H1 (cell line): ENCODE data around the gene CNIH3. TPM values are rescaled to one million over a fixed set of nuclear protein-coding genes. Genes with fewer than 3 reads are reported as not detected.

ENCODE experiments used
- CTCF ChIA-PET: fragments of 300-600 bp; sonication (Branson Sonifier 250); formaldehyde crosslinking; loops from one replicate; lab custom pipeline; 2021; ENCODE audit not compliant: partially characterized antibody; lab: Charles Lee
- POLR2A ChIA-PET: fragments of 300-600 bp; sonication (Branson Sonifier 250); formaldehyde crosslinking; loops from one replicate; lab custom pipeline; 2021; ENCODE audit warnings: inconsistent platforms; ENCODE audit not compliant: partially characterized antibody; lab: Charles Lee
- DNase-seq, 2 experiments: peaks; one replicate each; pipeline versions ENCODE4 v3.0.0 to v3.0.0-alpha.2; 2010 to 2022; ENCODE audit warnings: low spot score in 2 of 2, low read depth in 1 of 2, mixed read lengths in 1 of 2
- FAIRE-seq: peaks from 2 replicates; lab custom pipeline; 2011; peaks lifted over from hg19 to GRCh38; lab: Jason Lieb, UNC
- H2AFZ ChIP-seq: 2 replicates; pipeline ENCODE4 v1.8.1; 2012; ENCODE audit warnings: low read length, inconsistent platforms
- H2AK5ac ChIP-seq: 2 replicates; pipeline ENCODE4 v1.6.1; 2013; ENCODE audit warnings: low read depth, low read length
- H2BK120ac ChIP-seq: replicated peaks from 2 replicates; pipeline ENCODE3; 2013; ENCODE audit warnings: low read depth, low read length, inconsistent platforms
- H2BK12ac ChIP-seq: 2 replicates; pipeline ENCODE4 v1.6.1; 2013; ENCODE audit warnings: low read depth, low read length
- H2BK15ac ChIP-seq: 2 replicates; pipeline ENCODE4 v1.6.1; 2013; ENCODE audit warnings: low read length
- H2BK20ac ChIP-seq: 2 replicates; pipeline ENCODE4 v1.6.1; 2013; ENCODE audit warnings: low read length
- H2BK5ac ChIP-seq: 2 replicates; pipeline ENCODE4 v1.6.1; 2013; ENCODE audit warnings: low read depth, low read length
- H3K14ac ChIP-seq: 2 replicates; pipeline ENCODE4 v1.6.1; 2013; ENCODE audit warnings: inconsistent platforms; ENCODE audit not compliant: insufficient read length
- H3K18ac ChIP-seq: 2 replicates; pipeline ENCODE4 v1.6.1; 2013; ENCODE audit warnings: low read length; ENCODE audit errors: extremely low read depth
- H3K23ac ChIP-seq: 2 replicates; pipeline ENCODE4 v1.6.1; 2013; ENCODE audit warnings: inconsistent platforms; ENCODE audit not compliant: insufficient read length
- H3K23me2 ChIP-seq: 2 replicates; pipeline ENCODE4 v1.6.1; 2013; ENCODE audit warnings: low read depth, low read length
- H3K27ac ChIP-seq: 2 replicates; pipeline ENCODE4 v1.6.1; 2011; ENCODE audit warnings: low read depth, low read length, inconsistent platforms
- H3K27me3 ChIP-seq, 4 experiments: replicated peaks in 1 of 4; 1 replicate in 1 of 4; 2 replicates in 3 of 4; pipeline versions ENCODE4 v1.6.1 to v1.8.1; 2011 to 2013; ENCODE audit warnings: low read length in 3 of 4, mild to moderate bottlenecking in 3 of 4, inconsistent platforms in 2 of 4, mixed read lengths in 2 of 4, moderate library complexity in 1 of 4; ENCODE audit not compliant: control insufficient read depth in 3 of 4, insufficient read depth in 3 of 4; ENCODE audit errors: extremely low read depth in 1 of 4
- H3K36me3 ChIP-seq, 4 experiments: 2 replicates each; pipeline versions ENCODE4 v1.6.1 to v1.8.1; 2011 to 2013; ENCODE audit warnings: mild to moderate bottlenecking in 4 of 4, low read length in 3 of 4, moderate library complexity in 2 of 4, control low read depth in 1 of 4, inconsistent platforms in 1 of 4; ENCODE audit not compliant: insufficient read depth in 4 of 4, control insufficient read depth in 2 of 4
- H3K4ac ChIP-seq: replicated peaks from 2 replicates; pipeline ENCODE3; 2013; ENCODE audit warnings: low read length, low read depth, mixed read lengths, inconsistent platforms; ENCODE audit not compliant: insufficient read length
- H3K4me1 ChIP-seq, 4 experiments: replicated peaks in 1 of 4; 1 replicate in 1 of 4; 2 replicates in 3 of 4; pipeline versions ENCODE4 v1.6.1 to v1.8.1; 2011 to 2013; ENCODE audit warnings: low read length in 3 of 4, inconsistent platforms in 2 of 4, mixed read lengths in 1 of 4; ENCODE audit not compliant: insufficient read depth in 4 of 4, control insufficient read depth in 3 of 4
- H3K4me2 ChIP-seq, 2 experiments: 2 replicates each; pipeline versions ENCODE4 v1.6.1 to v1.8.1; 2011 to 2013; ENCODE audit warnings: low read depth in 2 of 2, low read length in 2 of 2, control low read depth in 1 of 2, inconsistent platforms in 1 of 2, mild to moderate bottlenecking in 1 of 2; ENCODE audit not compliant: insufficient read depth in 1 of 2
- H3K4me3 ChIP-seq, 4 experiments: fragments of 200-600, 300-600 bp in 1 of 4; sonication (generic), shearing (Covaris generic), sonication (Bioruptor Twin) in 1 of 4; 2 replicates each; pipeline versions ENCODE4 v1.5.1 to v1.8.1; 2011 to 2016; ENCODE audit warnings: low read length in 4 of 4, low read depth in 3 of 4, control low read depth in 2 of 4, inconsistent platforms in 2 of 4, mild to moderate bottlenecking in 2 of 4, mixed read lengths in 1 of 4, moderate library complexity in 1 of 4; ENCODE audit not compliant: insufficient read depth in 2 of 4; ENCODE audit errors: extremely low read depth in 1 of 4
- H3K56ac ChIP-seq: replicated peaks from 2 replicates; pipeline ENCODE3; 2013; ENCODE audit warnings: low read depth, mild to moderate bottlenecking, mixed read lengths, low read length, inconsistent platforms; ENCODE audit not compliant: insufficient read length
- H3K79me1 ChIP-seq: 2 replicates; pipeline ENCODE4 v1.6.1; 2013; ENCODE audit warnings: low read depth, low read length, control low read depth
- H3K79me2 ChIP-seq, 2 experiments: 2 replicates each; pipeline versions ENCODE4 v1.6.1 to v1.8.1; 2012 to 2013; ENCODE audit warnings: low read length in 2 of 2, mild to moderate bottlenecking in 2 of 2, inconsistent platforms in 1 of 2; ENCODE audit not compliant: insufficient read depth in 2 of 2, control insufficient read depth in 1 of 2
- H3K9ac ChIP-seq, 4 experiments: replicated peaks in 1 of 4; 1 replicate in 1 of 4; 2 replicates in 3 of 4; pipeline versions ENCODE4 v1.6.1 to v1.8.1; 2011 to 2013; ENCODE audit warnings: low read depth in 3 of 4, low read length in 3 of 4, control low read depth in 2 of 4, mild to moderate bottlenecking in 2 of 4, moderate library complexity in 2 of 4, inconsistent platforms in 1 of 4; ENCODE audit errors: extremely low read depth in 1 of 4
- H3K9me3 ChIP-seq, 2 experiments: 2 replicates each; pipeline versions ENCODE4 v1.6.1 to v1.8.1; 2012 to 2013; ENCODE audit warnings: mild to moderate bottlenecking in 2 of 2, moderate library complexity in 2 of 2, control low read depth in 1 of 2, inconsistent platforms in 1 of 2, low read depth in 1 of 2, low read length in 1 of 2, mixed read lengths in 1 of 2; ENCODE audit not compliant: insufficient read depth in 2 of 2
- H4K20me1 ChIP-seq, 2 experiments: replicated peaks in 1 of 2; 2 replicates each; pipeline versions ENCODE3 to v1.8.1; 2011 to 2013; ENCODE audit warnings: inconsistent platforms in 2 of 2, low read length in 2 of 2, mild to moderate bottlenecking in 1 of 2; ENCODE audit not compliant: insufficient read depth in 2 of 2, control insufficient read depth in 1 of 2
- H4K5ac ChIP-seq: 2 replicates; pipeline ENCODE4 v1.6.1; 2013; ENCODE audit warnings: low read length, low read depth, mixed read lengths, inconsistent platforms; ENCODE audit not compliant: insufficient read length
- H4K8ac ChIP-seq: 2 replicates; pipeline ENCODE4 v1.8.0; 2013; ENCODE audit warnings: mild to moderate bottlenecking, moderate library complexity, low read length, inconsistent platforms; ENCODE audit not compliant: insufficient read depth; ENCODE audit errors: extremely low read depth
- H4K91ac ChIP-seq: replicated peaks from 2 replicates; pipeline ENCODE3; 2013; ENCODE audit warnings: low read length, mixed read lengths, inconsistent platforms; ENCODE audit not compliant: insufficient read length
- CHD2 ChIP-seq: IDR thresholded peaks from 2 replicates; pipeline ENCODE4 v1.6.1; 2012; ENCODE audit warnings: low read length, improper control_type of control experiment
- EP300 ChIP-seq, 2 experiments: IDR thresholded peaks; 1 replicate in 1 of 2; 2 replicates in 1 of 2; pipeline ENCODE4 v1.6.1; 2011 to 2012; ENCODE audit warnings: low read depth in 2 of 2, low read length in 2 of 2, mild to moderate bottlenecking in 2 of 2, borderline replicate concordance in 1 of 2, inconsistent platforms in 1 of 2, moderate library complexity in 1 of 2
- FOSL1 ChIP-seq: IDR thresholded peaks from 2 replicates; pipeline ENCODE4 v1.6.1; 2011; ENCODE audit warnings: mild to moderate bottlenecking, low read depth, low read length, moderate library complexity; ENCODE audit not compliant: insufficient read depth
- HDAC6 ChIP-seq: IDR thresholded peaks from one replicate; pipeline ENCODE4 v1.7.1; 2012; ENCODE audit warnings: low read depth, mild to moderate bottlenecking, inconsistent platforms, low read length, moderate library complexity
- MAFK ChIP-seq: IDR thresholded peaks from 2 replicates; pipeline ENCODE4 v1.6.1; 2012; ENCODE audit warnings: low read depth, mild to moderate bottlenecking, improper control_type of control experiment, low read length
- NANOG ChIP-seq: IDR thresholded peaks from 2 replicates; pipeline ENCODE4 v1.6.1; 2011; ENCODE audit warnings: low read length, low read depth, mild to moderate bottlenecking, inconsistent platforms; ENCODE audit not compliant: insufficient read depth, poor library complexity, severe bottlenecking
- POU5F1 ChIP-seq: IDR thresholded peaks from 2 replicates; pipeline ENCODE4 v1.6.1; 2011; ENCODE audit warnings: low read depth, mild to moderate bottlenecking, low read length, moderate library complexity
- SIX5 ChIP-seq: IDR thresholded peaks from 2 replicates; pipeline ENCODE4 v1.6.1; 2011; ENCODE audit warnings: mild to moderate bottlenecking, low read depth, low read length
- TAF1 ChIP-seq: IDR thresholded peaks from 2 replicates; pipeline ENCODE4 v1.6.1; 2011; ENCODE audit warnings: mild to moderate bottlenecking, low read depth, low read length
- WGBS, 2 experiments: shearing (Covaris generic) in 1 of 2; methylation state at CpG; one replicate each; pipeline versions ENCODE4 v1.1.6 to v1.1.7; 2013 to 2015; ENCODE audit warnings: low lambda C conversion rate in 2 of 2, mixed read lengths in 2 of 2, inconsistent platforms in 1 of 2, low coverage in 1 of 2, missing lambda C conversion rate in 1 of 2; ENCODE audit not compliant: insufficient replicate concordance in 2 of 2, insufficient coverage in 1 of 2, insufficient read length in 1 of 2; ENCODE audit errors: extremely low coverage in 1 of 2, missing lambda C conversion rate in 1 of 2; 5-methylcytosine and 5-hydroxymethylcytosine counted together
- polyA plus RNA-seq, 7 experiments: library from polyadenylated mRNA; depleted of rRNA in 3 of 7; stranded (reverse) in 5 of 7; unstranded in 2 of 7; fragments of >200 nt in 5 of 7; fragments of 200-250 nt in 2 of 7; gene quantifications; 1 replicate in 5 of 7; 2 replicates in 1 of 7; 4 replicates in 1 of 7; pipeline versions ENCODE4 v1.2.1 to v1.2.3, GENCODE V29; 2011 to 2013; ENCODE audit warnings: missing spikeins in 2 of 7, mixed read lengths in 2 of 7
- total RNA-seq: library from RNA; stranded (reverse); fragmentation: NEBNext Ultra II Directional; extraction: Animal tissue kit (Norgen Biotek cat#: 25700); gene quantifications from 2 replicates; pipeline ENCODE4 v1.2.1, GENCODE V29; 2021
- TF ChIP-seq, protein P1 (sequence below), 3 experiments: IDR thresholded peaks; 1 replicate in 2 of 3; 2 replicates in 1 of 3; pipeline versions ENCODE4 v1.5.1 to v1.6.1; 2011; ENCODE audit warnings: low read length in 3 of 3, mild to moderate bottlenecking in 3 of 3, inconsistent platforms in 2 of 3, low read depth in 1 of 3, moderate library complexity in 1 of 3; ENCODE audit not compliant: insufficient read depth in 1 of 3; ENCODE audit errors: control extremely low read depth in 1 of 3

CNIH3 gene
- total and polyA plus RNA-seq, 2 of the 8 experiments (the other 6 are each of a cell fraction or from before 2014, with no cell fraction given): 3.7 to 5.6 TPM

DNA sequence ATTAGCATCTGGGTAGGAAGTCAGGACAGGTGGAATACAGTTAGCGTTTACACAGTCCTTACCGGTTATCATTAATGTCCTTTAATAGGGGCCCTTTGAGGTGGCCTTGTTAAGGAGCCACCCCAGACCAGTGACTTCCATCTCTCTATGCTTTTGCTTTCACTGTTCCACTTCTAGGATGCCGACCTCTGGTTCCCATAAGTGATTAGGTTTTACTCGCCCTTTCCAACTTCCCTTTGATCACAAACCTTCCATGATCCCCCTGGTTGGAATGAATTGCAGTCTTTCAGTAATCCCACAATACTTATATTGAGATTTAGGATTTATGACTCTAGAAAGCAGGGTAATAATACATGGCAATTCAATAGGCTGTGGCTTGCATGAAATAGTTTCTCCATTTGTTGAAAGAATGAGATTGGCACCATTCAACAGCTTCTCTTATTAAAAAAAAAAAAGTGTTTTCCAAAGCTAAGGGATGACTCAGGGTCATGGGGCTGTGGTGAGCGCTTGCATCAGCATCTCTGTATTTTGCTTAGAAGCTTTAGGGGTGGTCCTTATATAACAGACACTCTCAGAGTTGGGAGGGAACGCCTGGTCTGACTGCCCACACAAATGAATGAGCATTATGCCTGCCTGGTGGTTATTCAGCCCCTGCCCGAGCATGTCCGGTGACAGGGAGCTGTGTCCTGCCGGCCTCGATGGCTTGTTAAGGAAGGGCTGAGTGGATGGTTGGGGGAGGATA, 110.5 kb downstream of the CNIH3 start:
- ChIA-PET CTCF (interaction anchor here (0.6 to 2.5 kb wide), 5 partner anchors 8 to 561 kb away, joined by 3 to 9 read pairs (median 5); no protein-coding TSS in a partner anchor), POLR2A (no interaction called here)
- 89% methylated on average over 10 of the region's 10 CpGs; no CpG with 5 or more reads in 1 of the 2 experiments for WGBS, 2 experiments
- Histone ChIP-seq H2AFZ (no peak overlapping the region), H3K18ac (no peak overlapping the region), H3K23me2 (no peaks in the 10 kb centered on the region), H2AK5ac (no peak overlapping the region), H2BK15ac (no peak overlapping the region), H3K4me1 (no peaks in the 10 kb centered on the region), H3K79me1 (no peaks in the 10 kb centered on the region), H4K5ac (no peak overlapping the region), H3K27ac (no peak overlapping the region), H3K27me3 (no peaks in the 10 kb centered on the region), H3K9me3 (no peaks in the 10 kb centered on the region), H2BK12ac (no peak overlapping the region), H4K91ac (no peak overlapping the region), H3K4me2 (no peak overlapping the region), H4K8ac (no peak overlapping the region), H3K14ac (no peak overlapping the region), H3K23ac (no peak overlapping the region), H2BK5ac (no peak overlapping the region), H4K20me1 (no peaks in the 10 kb centered on the region), H3K9ac (no peak overlapping the region), H3K4ac (no peak overlapping the region), H3K79me2 (no peaks in the 10 kb centered on the region), H2BK20ac (no peak overlapping the region), H3K36me3 (no peaks in the 10 kb centered on the region), H2BK120ac (no peak overlapping the region), H3K56ac (no peak overlapping the region), H3K4me3 (no peak overlapping the region)
- FAIRE-seq (no peak), DNase-seq (no peak)
- TF ChIP-seq HDAC6 (no peak), CHD2 (no peak), TAF1 (no peak), POU5F1 (no peak), EP300 (IDR thresholded peaks at IDR 0.05; ENCODE audit: borderline replicate concordance in 1 of 2, low read depth in 2 of 2, low read length in 2 of 2) (no peak), NANOG (no peak), MAFK (no peak), FOSL1 (no peak), SIX5 (no peak)
- TF ChIP-seq, protein P1, sequence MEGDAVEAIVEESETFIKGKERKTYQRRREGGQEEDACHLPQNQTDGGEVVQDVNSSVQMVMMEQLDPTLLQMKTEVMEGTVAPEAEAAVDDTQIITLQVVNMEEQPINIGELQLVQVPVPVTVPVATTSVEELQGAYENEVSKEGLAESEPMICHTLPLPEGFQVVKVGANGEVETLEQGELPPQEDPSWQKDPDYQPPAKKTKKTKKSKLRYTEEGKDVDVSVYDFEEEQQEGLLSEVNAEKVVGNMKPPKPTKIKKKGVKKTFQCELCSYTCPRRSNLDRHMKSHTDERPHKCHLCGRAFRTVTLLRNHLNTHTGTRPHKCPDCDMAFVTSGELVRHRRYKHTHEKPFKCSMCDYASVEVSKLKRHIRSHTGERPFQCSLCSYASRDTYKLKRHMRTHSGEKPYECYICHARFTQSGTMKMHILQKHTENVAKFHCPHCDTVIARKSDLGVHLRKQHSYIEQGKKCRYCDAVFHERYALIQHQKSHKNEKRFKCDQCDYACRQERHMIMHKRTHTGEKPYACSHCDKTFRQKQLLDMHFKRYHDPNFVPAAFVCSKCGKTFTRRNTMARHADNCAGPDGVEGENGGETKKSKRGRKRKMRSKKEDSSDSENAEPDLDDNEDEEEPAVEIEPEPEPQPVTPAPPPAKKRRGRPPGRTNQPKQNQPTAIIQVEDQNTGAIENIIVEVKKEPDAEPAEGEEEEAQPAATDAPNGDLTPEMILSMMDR (IDR thresholded peaks at IDR 0.05; ENCODE audit: control extremely low read depth in 1 of 3, insufficient read depth in 1 of 3, low read depth in 1 of 3, low read length in 3 of 3): no peak
